ENCODE results near the gene CASZ1.

- TF ChIP-seq POLR2A (IDR thresholded peaks at IDR 0.05) (no peak), CTCF (IDR thresholded peaks at IDR 0.05) (no peak)
These were observed 163.0 kb downstream of the CASZ1 start for GRCh38 chr1:10633416-10633815.

All from testis (tissue), 2 donors.